ENCODE results near the gene NRCAM. TPM values are rescaled to one million over a fixed set of nuclear protein-coding genes. Genes with fewer than 3 reads are reported as not detected.
"Not testable (repeated sequence)": the region's sequence is repeated elsewhere in the genome, so short reads cannot be mapped to it uniquely, and the experiment has no call there.

The NRCAM gene
- total RNA-seq, 4 donors from 2014 or later, result 1.1 to 6.1 (median 4.0) TPM

- intact Hi-C loops (cut with DNase I; ENCODE audit: low total_unique reads), result no loop called here
- H3K4me3 ChIP-seq (ENCODE audit: low read depth, poor library complexity, severe bottlenecking), result no peak overlapping the region
- no peak for DNase-seq (ENCODE audit: low spot score in 2 of 2)
- TF ChIP-seq, protein P1, sequence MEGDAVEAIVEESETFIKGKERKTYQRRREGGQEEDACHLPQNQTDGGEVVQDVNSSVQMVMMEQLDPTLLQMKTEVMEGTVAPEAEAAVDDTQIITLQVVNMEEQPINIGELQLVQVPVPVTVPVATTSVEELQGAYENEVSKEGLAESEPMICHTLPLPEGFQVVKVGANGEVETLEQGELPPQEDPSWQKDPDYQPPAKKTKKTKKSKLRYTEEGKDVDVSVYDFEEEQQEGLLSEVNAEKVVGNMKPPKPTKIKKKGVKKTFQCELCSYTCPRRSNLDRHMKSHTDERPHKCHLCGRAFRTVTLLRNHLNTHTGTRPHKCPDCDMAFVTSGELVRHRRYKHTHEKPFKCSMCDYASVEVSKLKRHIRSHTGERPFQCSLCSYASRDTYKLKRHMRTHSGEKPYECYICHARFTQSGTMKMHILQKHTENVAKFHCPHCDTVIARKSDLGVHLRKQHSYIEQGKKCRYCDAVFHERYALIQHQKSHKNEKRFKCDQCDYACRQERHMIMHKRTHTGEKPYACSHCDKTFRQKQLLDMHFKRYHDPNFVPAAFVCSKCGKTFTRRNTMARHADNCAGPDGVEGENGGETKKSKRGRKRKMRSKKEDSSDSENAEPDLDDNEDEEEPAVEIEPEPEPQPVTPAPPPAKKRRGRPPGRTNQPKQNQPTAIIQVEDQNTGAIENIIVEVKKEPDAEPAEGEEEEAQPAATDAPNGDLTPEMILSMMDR (IDR thresholded peaks at IDR 0.05), result no peak
- no peak for TF ChIP-seq POLR2A (IDR thresholded peaks at IDR 0.05)
Measured at GRCh38 chr7:108351729-108352131, 104.5 kb downstream of the NRCAM start.

GRCh38 chr7:108348913-108349312 lies 107.3 kb downstream of the NRCAM start:
- TF ChIP-seq, protein P1 (IDR thresholded peaks at IDR 0.05), result no peak
- no peak for TF ChIP-seq POLR2A (IDR thresholded peaks at IDR 0.05)
- no peak overlapping the region for H3K4me3 ChIP-seq (ENCODE audit: low read depth, poor library complexity, severe bottlenecking)
- DNase-seq (ENCODE audit: low spot score in 2 of 2), result no peak
- WGBS, 2 donors, result 89 to 94% methylated on average over 3 of the region's 3 CpGs
- intact Hi-C loops (cut with DNase I; ENCODE audit: low total_unique reads), result no loop called here

DNA sequence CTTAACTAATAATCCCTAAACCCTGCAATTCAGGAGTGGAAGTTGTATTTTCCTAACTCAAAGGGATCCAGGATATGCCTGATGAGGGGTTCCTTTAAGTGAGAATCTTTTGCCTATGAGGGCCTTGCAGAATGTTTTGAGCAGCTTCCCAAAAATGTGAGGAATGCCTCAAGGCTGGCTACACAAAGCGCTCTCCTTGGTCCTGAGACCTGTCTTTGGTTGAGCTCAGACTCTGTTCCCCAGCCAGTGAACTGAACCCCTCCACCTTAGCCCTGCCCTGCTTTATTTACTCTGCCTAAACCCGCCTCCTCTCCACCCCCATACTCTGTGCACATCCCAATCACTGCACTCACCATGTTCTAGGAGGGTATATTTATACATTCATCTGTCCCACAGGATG lies 108.6 kb downstream of the NRCAM start:
- TF ChIP-seq, protein P1 (IDR thresholded peaks at IDR 0.05), result no peak
- no peak for TF ChIP-seq POLR2A (IDR thresholded peaks at IDR 0.05)
- no peak for DNase-seq (ENCODE audit: low spot score in 2 of 2)
- 22 to 38% methylated on average over 2 of the region's 2 CpGs for WGBS, 2 donors
- intact Hi-C loops (cut with DNase I; ENCODE audit: low total_unique reads), result no loop called here
- H3K4me3 ChIP-seq (ENCODE audit: low read depth, poor library complexity, severe bottlenecking), result no peak overlapping the region

GRCh38 chr7:108345710-108346336 lies 110.4 kb downstream of the NRCAM start:
- no peak for DNase-seq (ENCODE audit: low spot score in 2 of 2)
- no peak overlapping the region for H3K4me3 ChIP-seq (ENCODE audit: low read depth, poor library complexity, severe bottlenecking)
- WGBS, 2 donors, result 75 to 76% methylated on average over 9 of the region's 9 CpGs
- intact Hi-C loops (cut with DNase I; ENCODE audit: low total_unique reads), result no loop called here
- TF ChIP-seq, protein P1 (IDR thresholded peaks at IDR 0.05), result no peak
- TF ChIP-seq POLR2A (IDR thresholded peaks at IDR 0.05), result no peak

DNA sequence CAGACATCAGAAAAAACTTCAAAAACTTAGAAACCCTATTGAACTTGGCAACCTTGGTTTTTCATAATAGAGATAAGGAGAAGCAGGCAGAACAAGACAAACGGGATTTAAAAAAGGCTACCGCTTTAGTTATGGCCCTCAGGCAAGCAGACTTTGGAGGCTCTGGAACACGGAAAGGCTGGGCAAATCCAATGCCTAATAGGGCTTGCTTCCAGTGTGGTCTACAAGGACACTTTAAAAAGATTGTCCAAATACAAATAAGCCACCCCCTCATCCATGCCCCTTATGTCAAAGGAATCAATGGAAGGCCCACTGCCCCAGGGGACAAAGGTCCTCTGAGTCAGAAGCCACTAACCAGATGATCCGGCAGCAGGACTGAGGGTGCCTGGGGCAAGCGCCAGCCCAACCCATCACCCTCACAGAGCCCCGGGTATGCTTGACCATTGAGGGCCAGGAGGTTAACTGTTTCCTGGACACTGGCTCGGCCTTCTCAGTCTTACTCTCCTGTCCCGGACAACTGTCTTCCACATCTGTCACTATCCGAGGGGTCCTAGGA lies 115.3 kb downstream of the NRCAM start:
- H3K4me3 ChIP-seq (ENCODE audit: low read depth, poor library complexity, severe bottlenecking), result no peak overlapping the region
- no peak for DNase-seq (ENCODE audit: low spot score in 2 of 2)
- WGBS, 2 donors, result 45 to 53% methylated on average over 7 to 9 of the region's 9 CpGs
- intact Hi-C loops (cut with DNase I; ENCODE audit: low total_unique reads), result no loop called here
- no peak for TF ChIP-seq POLR2A (IDR thresholded peaks at IDR 0.05)
- TF ChIP-seq, protein P1 (IDR thresholded peaks at IDR 0.05), result no peak

DNA sequence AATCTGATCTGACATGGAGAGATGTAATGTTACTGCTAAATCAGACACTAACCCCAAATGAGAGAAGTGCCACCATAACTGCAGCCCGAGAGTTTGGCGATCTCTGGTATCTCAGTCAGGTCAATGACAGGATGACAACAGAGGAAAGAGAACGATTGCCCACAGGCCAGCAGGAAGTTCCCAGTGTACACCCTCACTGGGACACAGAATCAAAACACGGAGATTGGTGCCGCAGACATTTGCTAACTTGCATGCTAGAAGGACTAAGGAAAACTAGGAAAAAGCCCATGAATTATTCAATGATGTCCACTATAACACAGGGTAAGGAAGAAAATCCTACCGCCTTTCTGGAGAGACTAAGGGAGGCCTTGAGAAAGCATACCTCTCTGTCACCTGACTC lies 115.8 kb downstream of the NRCAM start:
- intact Hi-C loops (cut with DNase I; ENCODE audit: low total_unique reads); DNase-seq (ENCODE audit: low spot score in 2 of 2); H3K4me3 ChIP-seq (ENCODE audit: low read depth, poor library complexity, severe bottlenecking): not testable (repeated sequence)
- 78% methylated on average over 6 of the region's 6 CpGs for WGBS, 2 donors

Data from lower leg skin (tissue), 4 donors.